GM12891 (cell line): ENCODE results near the gene SMG6.

Experiments used
- POLR2A ChIP-seq: IDR thresholded peaks from 2 replicates; pipeline ENCODE4 v1.6.1; 2011; ENCODE audit warnings: low read depth, low read length, control low read depth
- POLR2AphosphoS5 ChIP-seq: IDR thresholded peaks from 2 replicates; pipeline ENCODE4 v1.6.1; 2011; ENCODE audit warnings: low read depth, low read length, control low read depth
- TAF1 ChIP-seq: IDR thresholded peaks from 2 replicates; pipeline ENCODE4 v1.6.1; 2011; ENCODE audit warnings: low read depth, low read length, control low read depth

- TF ChIP-seq TAF1 (no peak), POLR2A (no peak), POLR2AphosphoS5 (no peak)
Observed at GRCh38 chr17:2178798-2179501, 124.6 kb downstream of the SMG6 start.
